Right lobe of liver (tissue), 6 donors: ENCODE results near the gene PIEZO2. TPM values are rescaled to one million over a fixed set of nuclear protein-coding genes. Genes with fewer than 3 reads are reported as not detected.
A peak's percentile ranks its signal among the peaks of the same experiment; 100 is the strongest.

Experiments
- ATAC-seq, 4 donors: fragments of 200-7000 bp; cut with Tn5 transposase; one replicate each; pipeline ENCODE4 v1.9.1; 2020; ENCODE audit warnings: mild to moderate bottlenecking in 4 of 4, moderate library complexity in 4 of 4
- DNase-seq, 3 donors: peaks; one replicate each; pipeline ENCODE4 v3.0.0-alpha.2; 2020
- H3K27ac ChIP-seq, 3 donors: fragments of 200-600 bp; one replicate each; pipeline ENCODE4 v1.8.0; 2022
- H3K27me3 ChIP-seq, 2 donors: fragments of 200-600 bp; one replicate each; pipeline ENCODE4 v1.8.0; 2022
- H3K36me3 ChIP-seq, 4 donors: fragments of 200-600 bp; sonication (generic) in 1 of 4; one replicate each; pipeline versions ENCODE4 v1.5.1 to v1.8.0; 2017 to 2022; ENCODE audit warnings: control low read depth in 1 of 4
- H3K4me1 ChIP-seq, 4 donors: fragments of 200-600 bp; sonication (generic) in 1 of 4; one replicate each; pipeline versions ENCODE4 v1.5.1 to v1.8.0; 2017 to 2022; ENCODE audit warnings: control low read depth in 1 of 4
- H3K4me3 ChIP-seq, 3 donors: fragments of 200-600 bp; one replicate each; pipeline ENCODE4 v1.8.0; 2022
- H3K9me3 ChIP-seq, 4 donors: fragments of 200-600 bp; sonication (generic) in 1 of 4; one replicate each; pipeline versions ENCODE4 v1.5.1 to v1.8.0; 2017 to 2022; ENCODE audit warnings: control low read depth in 1 of 4
- CTCF ChIP-seq, 4 donors: fragments of 200-600 bp in 3 of 4; fragments of 450-650 bp in 1 of 4; IDR thresholded peaks; one replicate each; pipeline versions ENCODE4 v1.5.1 to v1.8.0; 2016 to 2022; ENCODE audit warnings: antibody characterized with exemption in 4 of 4, mild to moderate bottlenecking in 2 of 4
- POLR2A ChIP-seq: fragments of 450-650 bp; IDR thresholded peaks from one replicate; pipeline ENCODE4 v1.6.1; 2017; ENCODE audit warnings: antibody characterized with exemption, mild to moderate bottlenecking
- WGBS: methylation state at CpG from one replicate; pipeline ENCODE4 v1.1.6; 2018; ENCODE audit warnings: low coverage, low lambda C conversion rate; ENCODE audit not compliant: insufficient coverage; ENCODE audit errors: missing lambda C conversion rate; 5-methylcytosine and 5-hydroxymethylcytosine counted together
- intact Hi-C, 2 donors: fragments of 100-400 bp; cut with DNase I; formaldehyde crosslinking; loops; one replicate each; pipeline versions ENCODE4 v1.11.2 to v1.14.1; 2022
- total RNA-seq, 6 experiments: library from RNA; depleted of rRNA in 2 of 6; stranded (reverse); fragments of >200 nt in 2 of 6; fragmentation: NEBNext Ultra II Directional in 3 of 6; extraction: Animal tissue kit (Norgen Biotek cat#: 25700) in 3 of 6; gene quantifications; one replicate each; pipeline versions ENCODE4 v1.1.0 to v1.2.4, GENCODE V29; 2016 to 2023
- donor health status: DM: no; HTN: yes; CAD: no.
- donor health status: DM: no; HTN: no; CAD: no.
- donor health status: DM: no; HTN: no; CAD: no.
- donor health status: DM: no; HTN: yes; CAD: no.
- donor health status: DM: no; HTN: yes; CAD: no.

Gene PIEZO2
- total RNA-seq, 6 experiments from 2014 or later, result 6.6 to 16.9 (median 10.1) TPM

GRCh38 chr18:10789180-10789579 lies 360.2 kb downstream of the PIEZO2 start:
- Histone ChIP-seq H3K9me3 (no peaks in the 10 kb centered on the region), H3K36me3 (no peaks in the 10 kb centered on the region), H3K27ac (no peak overlapping the region), H3K4me3 (no peak overlapping the region), H3K4me1 (peaks cover 0 to 8% (median under 1%) of the 10 kb centered on the region in 4 donors), H3K27me3 (no peaks in the 10 kb centered on the region)
- TF ChIP-seq POLR2A (no peak), CTCF (IDR thresholded peaks at IDR 0.05) (no peak)
- ATAC-seq (no peak), DNase-seq (no peak)
- 76% methylated on average over 2 of the region's 2 CpGs for WGBS
- intact Hi-C loops, result no loop called here

GRCh38 chr18:10787293-10787901 lies 362.0 kb downstream of the PIEZO2 start:
- no peaks in the 10 kb centered on the region for H3K27me3 ChIP-seq
- no peak overlapping the region for H3K27ac ChIP-seq
- no peaks in the 10 kb centered on the region for H3K36me3 ChIP-seq
- H3K4me3 ChIP-seq, result no peak overlapping the region
- intact Hi-C loops, result no loop called here
- no peaks in the 10 kb centered on the region for H3K4me1 ChIP-seq
- DNase-seq (peak; percentile 81 to 85 (median 83)), ATAC-seq (peak; percentile 93 to 96 (median 95))
- 20% methylated on average over 5 of the region's 5 CpGs for WGBS
- no peaks in the 10 kb centered on the region for H3K9me3 ChIP-seq
- TF ChIP-seq CTCF (IDR thresholded peaks at IDR 0.05) (peak; percentile 83 to 96 (median 92)), POLR2A (no peak)

- intact Hi-C loops, result no loop called here
These were observed 363.6 kb downstream of the PIEZO2 start for GRCh38 chr18:10785798-10786197.

GRCh38 chr18:10784596-10785202 lies 364.7 kb downstream of the PIEZO2 start:
- no peak for TF ChIP-seq POLR2A
- no peak for TF ChIP-seq CTCF (IDR thresholded peaks at IDR 0.05)
- Histone ChIP-seq H3K36me3 (no peaks in the 10 kb centered on the region), H3K27ac (no peak overlapping the region), H3K4me3 (no peak overlapping the region), H3K9me3 (no peaks in the 10 kb centered on the region), H3K27me3 (no peaks in the 10 kb centered on the region), H3K4me1 (no peaks in the 10 kb centered on the region)
- no peak for DNase-seq
- 93% methylated on average over 6 of the region's 7 CpGs for WGBS
- intact Hi-C loops, result no loop called here
- ATAC-seq, result no peak

More at GRCh38 chr18:10785798-10786197, 363.6 kb downstream of the PIEZO2 start:
- 50% methylated on average over 2 of the region's 3 CpGs for WGBS
- no peak overlapping the region for H3K4me3 ChIP-seq
- TF ChIP-seq POLR2A (no peak), CTCF (IDR thresholded peaks at IDR 0.05) (no peak)
- ATAC-seq, result no peak
- H3K36me3 ChIP-seq, result no peaks in the 10 kb centered on the region
- DNase-seq, result no peak
- H3K9me3 ChIP-seq, result no peaks in the 10 kb centered on the region
- no peaks in the 10 kb centered on the region for H3K27me3 ChIP-seq
- H3K4me1 ChIP-seq, result no peaks in the 10 kb centered on the region
- H3K27ac ChIP-seq, result no peak overlapping the region
